ENCODE data around the gene HIGD2A. TPM values are rescaled to one million over a fixed set of nuclear protein-coding genes. Genes with fewer than 3 reads are reported as not detected.

The HIGD2A gene
- total RNA-seq, 2 experiments from 2014 or later: 154 to 155 TPM

GRCh38 chr5:176429972-176430371 is 41.4 kb downstream of the HIGD2A start:
- Mint-ChIP-seq H3K36me3 (ENCODE audit: low read depth) (no peaks in the 10 kb centered on the region), H3K27ac (no peak overlapping the region), H3K9me3 (peaks cover 4% of the 10 kb centered on the region), H3K4me3 (no peak overlapping the region), H3K27me3 (ENCODE audit: low read depth) (peaks cover 4% of the 10 kb centered on the region), H3K4me1 (ENCODE audit: low read depth) (no peaks in the 10 kb centered on the region)
- intact Hi-C loops (cut with micrococcal nuclease): no loop called here
- CTCF ChIA-PET: interaction anchor here (0.9 to 1.9 kb wide), 3 partner anchors 13 to 114 kb away, joined by 3 to 7 read pairs (median 5); no protein-coding TSS in a partner anchor
- DNase-seq: no peak

- no peaks in the 10 kb centered on the region for H3K36me3 Mint-ChIP-seq (ENCODE audit: low read depth)
- peaks cover 10% of the 10 kb centered on the region for H3K4me1 Mint-ChIP-seq (ENCODE audit: low read depth)
- H3K9me3 Mint-ChIP-seq: no peaks in the 10 kb centered on the region
- peaks cover 1% of the 10 kb centered on the region for H3K27me3 Mint-ChIP-seq (ENCODE audit: low read depth)
- DNase-seq: no peak
- no peak overlapping the region for H3K27ac Mint-ChIP-seq
- intact Hi-C loops (cut with micrococcal nuclease): no loop called here
- CTCF ChIA-PET: no interaction called here
- H3K4me3 Mint-ChIP-seq: no peak overlapping the region
Measured at GRCh38 chr5:176432707-176433106, 44.2 kb downstream of the HIGD2A start.

- H3K4me1 Mint-ChIP-seq (ENCODE audit: low read depth): peaks cover 10% of the 10 kb centered on the region
- no peaks in the 10 kb centered on the region for H3K36me3 Mint-ChIP-seq (ENCODE audit: low read depth)
- peak; percentile 18 for DNase-seq
- peak overlapping the region; percentile 37 for H3K4me3 Mint-ChIP-seq
- H3K27me3 Mint-ChIP-seq (ENCODE audit: low read depth): no peaks in the 10 kb centered on the region
- H3K9me3 Mint-ChIP-seq: no peaks in the 10 kb centered on the region
- no peak overlapping the region for H3K27ac Mint-ChIP-seq
- intact Hi-C loops (cut with micrococcal nuclease): no loop called here
- CTCF ChIA-PET: interaction anchor here (0.6 to 1.1 kb wide), 3 partner anchors 11 to 116 kb away, joined by 3 to 4 read pairs (median 3); no protein-coding TSS in a partner anchor
Measured at GRCh38 chr5:176436656-176437055, 48.1 kb downstream of the HIGD2A start.

GRCh38 chr5:176438959-176439757 is 50.6 kb downstream of the HIGD2A start:
- Mint-ChIP-seq H3K4me1 (ENCODE audit: low read depth) (peaks cover 10% of the 10 kb centered on the region), H3K4me3 (no peak overlapping the region), H3K36me3 (ENCODE audit: low read depth) (no peaks in the 10 kb centered on the region), H3K27ac (no peak overlapping the region), H3K9me3 (no peaks in the 10 kb centered on the region), H3K27me3 (ENCODE audit: low read depth) (no peaks in the 10 kb centered on the region)
- no peak for DNase-seq
- intact Hi-C loops (cut with micrococcal nuclease): loop anchor here (1.0 kb wide), 1 partner anchor 21 kb away; no protein-coding TSS in a partner anchor
- CTCF ChIA-PET: interaction anchor here (1.9 kb wide), 1 partner anchor 9 kb away, joined by 9 read pairs; the partner anchor contains the start of gene FAF2

Small RNAs within 50 kb of the gene (microRNA-seq; reads per million reads assigned to microRNA genes)
- 4.9 reads per million for gene MIR1271 (ENCODE audit: borderline microRNAs expressed, borderline replicate concordance)

Other genes starting within 250 kb of the HIGD2A start
- gene SIMC1, start 150.3 kb upstream of the HIGD2A start, total RNA-seq: 10 to 100 TPM; 28.4 to 30.3 TPM
- 10 to 100 TPM; 33.5 to 33.7 TPM for gene KIAA1191, start 27.0 kb upstream of the HIGD2A start, total RNA-seq
- 1 to 10 TPM; 3.9 to 5.1 TPM for gene ARL10, start 23.3 kb upstream of the HIGD2A start, total RNA-seq
- gene NOP16, start 153 bp upstream of the HIGD2A start, total RNA-seq: 10 to 100 TPM; 42.1 to 43.1 TPM
- gene CLTB, start 27.8 kb downstream of the HIGD2A start, total RNA-seq: 10 to 100 TPM; 51.1 to 53.9 TPM
- 10 to 100 TPM; 30.0 to 32.8 TPM for gene FAF2, start 59.6 kb downstream of the HIGD2A start, total RNA-seq
- gene RNF44, start 148.7 kb downstream of the HIGD2A start, total RNA-seq: 10 to 100 TPM; 83.3 to 88.3 TPM
- under 1 TPM; 0.19 to 0.35 TPM for gene CDHR2, start 160.6 kb downstream of the HIGD2A start, total RNA-seq
- 1 to 10 TPM; 1.4 to 1.5 TPM for gene GPRIN1, start 221.4 kb downstream of the HIGD2A start, total RNA-seq
- gene SNCB, start 241.8 kb downstream of the HIGD2A start, total RNA-seq: not detected
- not detected for gene EIF4E1B, start 241.9 kb downstream of the HIGD2A start, total RNA-seq

Measured in activated naive CD4-positive, alpha-beta T cell treated with anti-CD3 and anti-CD28 coated beads for 36 hours (primary cell).